Measurements from ENCODE around the gene ARFGEF3.
"Not testable (repeated sequence)": the region's sequence is repeated elsewhere in the genome, so short reads cannot be mapped to it uniquely, and the experiment has no call there.

Gene ARFGEF3

DNA sequence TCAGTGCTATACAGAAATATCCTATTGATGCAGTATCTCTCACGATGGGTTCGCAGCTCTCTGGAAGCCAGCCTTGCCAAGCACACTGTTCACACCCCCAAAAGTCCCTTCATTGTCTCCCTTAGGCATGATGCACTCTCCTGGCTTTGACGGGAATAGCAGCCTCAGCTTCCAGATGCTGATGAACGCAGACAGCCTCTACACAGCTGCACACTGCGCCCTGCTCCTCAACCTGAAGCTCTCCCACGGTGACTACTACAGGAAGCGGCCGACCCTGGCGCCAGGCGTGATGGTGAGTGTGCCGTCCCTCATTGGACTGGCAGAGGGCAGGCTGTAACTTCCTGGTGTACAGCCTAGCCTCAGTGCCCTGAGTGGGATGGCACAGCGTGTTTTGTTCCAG lies 116.6 kb downstream of the ARFGEF3 start:
- H3K36me3 ChIP-seq: no peaks in the 10 kb centered on the region
- TF ChIP-seq, protein P1, sequence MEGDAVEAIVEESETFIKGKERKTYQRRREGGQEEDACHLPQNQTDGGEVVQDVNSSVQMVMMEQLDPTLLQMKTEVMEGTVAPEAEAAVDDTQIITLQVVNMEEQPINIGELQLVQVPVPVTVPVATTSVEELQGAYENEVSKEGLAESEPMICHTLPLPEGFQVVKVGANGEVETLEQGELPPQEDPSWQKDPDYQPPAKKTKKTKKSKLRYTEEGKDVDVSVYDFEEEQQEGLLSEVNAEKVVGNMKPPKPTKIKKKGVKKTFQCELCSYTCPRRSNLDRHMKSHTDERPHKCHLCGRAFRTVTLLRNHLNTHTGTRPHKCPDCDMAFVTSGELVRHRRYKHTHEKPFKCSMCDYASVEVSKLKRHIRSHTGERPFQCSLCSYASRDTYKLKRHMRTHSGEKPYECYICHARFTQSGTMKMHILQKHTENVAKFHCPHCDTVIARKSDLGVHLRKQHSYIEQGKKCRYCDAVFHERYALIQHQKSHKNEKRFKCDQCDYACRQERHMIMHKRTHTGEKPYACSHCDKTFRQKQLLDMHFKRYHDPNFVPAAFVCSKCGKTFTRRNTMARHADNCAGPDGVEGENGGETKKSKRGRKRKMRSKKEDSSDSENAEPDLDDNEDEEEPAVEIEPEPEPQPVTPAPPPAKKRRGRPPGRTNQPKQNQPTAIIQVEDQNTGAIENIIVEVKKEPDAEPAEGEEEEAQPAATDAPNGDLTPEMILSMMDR (IDR thresholded peaks at IDR 0.05; ENCODE audit: low read depth, low read length): peak; percentile 49
- H3K27ac ChIP-seq: no peak overlapping the region
- no peaks in the 10 kb centered on the region for H3K9me3 ChIP-seq (ENCODE audit: severe bottlenecking)
- no peaks in the 10 kb centered on the region for H3K27me3 ChIP-seq (ENCODE audit: insufficient read depth, low read depth, severe bottlenecking)
- peak; percentile 26 for DNase-seq
- no peak overlapping the region for H3K4me3 ChIP-seq (ENCODE audit: low read depth, low read length)

DNA sequence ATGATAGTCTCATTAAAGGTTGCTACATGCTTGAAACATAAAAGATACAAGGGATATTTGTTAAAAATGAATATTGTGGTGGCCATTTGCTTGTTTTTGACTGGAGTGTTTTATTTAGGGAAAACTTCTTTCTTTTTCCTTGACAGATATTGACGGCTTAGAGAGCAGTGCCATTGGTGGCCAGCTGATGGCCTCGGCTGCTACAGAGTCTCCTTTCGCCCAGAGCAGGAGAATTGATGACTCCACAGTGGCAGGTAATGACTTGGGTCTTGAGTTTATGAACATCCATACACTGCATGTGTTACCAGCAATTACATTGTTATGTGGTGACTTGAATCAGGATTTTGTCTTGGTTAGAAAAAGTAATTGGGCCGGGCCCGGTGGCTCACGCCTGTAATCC lies 124.1 kb downstream of the ARFGEF3 start:
- H3K36me3 ChIP-seq: peaks cover 6% of the 10 kb centered on the region
- no peaks in the 10 kb centered on the region for H3K9me3 ChIP-seq (ENCODE audit: severe bottlenecking)
- no peak overlapping the region for H3K27ac ChIP-seq
- H3K4me3 ChIP-seq (ENCODE audit: low read depth, low read length): no peak overlapping the region
- TF ChIP-seq, protein P1 (IDR thresholded peaks at IDR 0.05; ENCODE audit: low read depth, low read length): peak; percentile 53; the same call in 1 of the 2 replicates
- no peak for DNase-seq
- H3K27me3 ChIP-seq (ENCODE audit: insufficient read depth, low read depth, severe bottlenecking): no peaks in the 10 kb centered on the region

GRCh38 chr6:138286698-138287097 lies 125.0 kb downstream of the ARFGEF3 start:
- no peak overlapping the region for H3K27ac ChIP-seq
- no peak for DNase-seq
- no peak overlapping the region for H3K4me3 ChIP-seq (ENCODE audit: low read depth, low read length)
- no peaks in the 10 kb centered on the region for H3K9me3 ChIP-seq (ENCODE audit: severe bottlenecking)
- H3K36me3 ChIP-seq: peaks cover 6% of the 10 kb centered on the region
- TF ChIP-seq, protein P1 (IDR thresholded peaks at IDR 0.05; ENCODE audit: low read depth, low read length): no peak
- no peaks in the 10 kb centered on the region for H3K27me3 ChIP-seq (ENCODE audit: insufficient read depth, low read depth, severe bottlenecking)

GRCh38 chr6:138287144-138287955 lies 125.6 kb downstream of the ARFGEF3 start:
- Histone ChIP-seq H3K27me3 (ENCODE audit: insufficient read depth, low read depth, severe bottlenecking) (no peaks in the 10 kb centered on the region), H3K36me3 (peaks cover 6% of the 10 kb centered on the region), H3K4me3 (ENCODE audit: low read depth, low read length) (no peak overlapping the region), H3K27ac (no peak overlapping the region), H3K9me3 (ENCODE audit: severe bottlenecking) (no peaks in the 10 kb centered on the region)
- DNase-seq: peak; percentile 71
- TF ChIP-seq, protein P1 (IDR thresholded peaks at IDR 0.05; ENCODE audit: low read depth, low read length): peak; percentile 91

GRCh38 chr6:138288428-138289085 lies 126.8 kb downstream of the ARFGEF3 start:
- not testable (repeated sequence) for H3K27me3 ChIP-seq (ENCODE audit: insufficient read depth, low read depth, severe bottlenecking); H3K4me3 ChIP-seq (ENCODE audit: low read depth, low read length); DNase-seq; H3K36me3 ChIP-seq; H3K27ac ChIP-seq; H3K9me3 ChIP-seq (ENCODE audit: severe bottlenecking)

DNA sequence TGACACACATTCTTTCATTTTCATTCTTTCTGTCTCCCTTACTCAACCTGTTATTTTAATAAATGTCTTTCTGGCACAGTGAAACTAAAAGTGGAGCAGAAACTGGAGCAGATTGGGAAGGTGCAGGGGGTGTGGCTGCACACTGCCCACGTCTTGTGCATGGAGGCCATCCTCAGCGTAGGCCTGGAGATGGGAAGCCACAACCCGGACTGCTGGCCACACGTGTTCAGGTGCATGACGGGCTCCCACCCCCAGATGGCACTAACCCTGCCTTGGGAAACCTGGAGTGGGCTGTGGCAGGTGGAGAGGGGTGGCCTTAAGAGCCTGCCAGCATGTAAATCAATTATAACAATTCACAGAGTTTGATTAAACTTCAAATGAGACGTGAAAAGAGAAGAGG lies 128.0 kb downstream of the ARFGEF3 start:
- DNase-seq: peak; percentile 72
- H3K36me3 ChIP-seq: peaks cover 6% of the 10 kb centered on the region
- no peaks in the 10 kb centered on the region for H3K9me3 ChIP-seq (ENCODE audit: severe bottlenecking)
- H3K4me3 ChIP-seq (ENCODE audit: low read depth, low read length): no peak overlapping the region
- TF ChIP-seq, protein P1 (IDR thresholded peaks at IDR 0.05; ENCODE audit: low read depth, low read length): peak; percentile 70
- no peaks in the 10 kb centered on the region for H3K27me3 ChIP-seq (ENCODE audit: insufficient read depth, low read depth, severe bottlenecking)
- H3K27ac ChIP-seq: no peak overlapping the region
